WI38 (cell line): ENCODE measurements around the gene RBM23.

Experiments used
- H3K4me3 ChIP-seq: 2 replicates; pipeline ENCODE4 v1.5.1; 2011; ENCODE audit warnings: low read depth, mild to moderate bottlenecking, control low read depth, low read length
- CTCF ChIP-seq: IDR thresholded peaks from 2 replicates; pipeline ENCODE4 v1.5.1; 2012; ENCODE audit warnings: low read depth, mild to moderate bottlenecking, control low read depth, low read length

RBM23 gene

GRCh38 chr14:22893706-22894105 is 25.2 kb downstream of the RBM23 start:
- H3K4me3 ChIP-seq, result no peak overlapping the region
- no peak for TF ChIP-seq CTCF

GRCh38 chr14:22892488-22892887 is 26.5 kb downstream of the RBM23 start:
- TF ChIP-seq CTCF, result no peak
- no peak overlapping the region for H3K4me3 ChIP-seq

GRCh38 chr14:22890416-22890815 is 28.5 kb downstream of the RBM23 start:
- no peak for TF ChIP-seq CTCF
- H3K4me3 ChIP-seq, result no peak overlapping the region

- TF ChIP-seq CTCF, result no peak
- no peak overlapping the region for H3K4me3 ChIP-seq
These were observed 30.3 kb downstream of the RBM23 start for GRCh38 chr14:22888662-22889061.

GRCh38 chr14:22887990-22888378 is 31.0 kb downstream of the RBM23 start:
- no peak for TF ChIP-seq CTCF
- H3K4me3 ChIP-seq, result peak overlapping the region; percentile 68

- peak overlapping the region; percentile 68 for H3K4me3 ChIP-seq
- TF ChIP-seq CTCF, result no peak
These were observed 31.5 kb downstream of the RBM23 start for GRCh38 chr14:22887260-22887989.

GRCh38 chr14:22886500-22887259 is 32.3 kb downstream of the RBM23 start:
- no peak for TF ChIP-seq CTCF
- peak overlapping the region; percentile 68 for H3K4me3 ChIP-seq
